ENCODE results near the gene COA6.

DNA sequence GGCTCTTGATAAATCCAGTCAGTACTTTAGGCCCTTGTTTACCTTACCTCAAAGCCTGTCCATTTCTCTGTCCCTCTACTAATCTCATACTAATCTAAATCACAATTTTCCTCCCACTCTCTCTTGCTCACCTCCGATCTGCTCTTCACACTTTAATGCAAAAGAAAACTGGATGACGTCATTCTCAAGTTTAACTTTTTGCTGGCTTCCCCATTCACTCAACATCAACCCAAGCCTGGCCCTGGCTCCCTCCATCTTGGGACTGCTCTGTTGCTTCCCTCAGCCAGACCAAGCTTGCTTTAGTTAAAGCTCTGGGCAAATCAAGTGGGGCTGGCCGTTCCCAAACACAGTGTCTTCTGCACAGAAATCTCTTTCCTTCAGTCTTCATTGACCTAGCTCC lies 29.7 kb downstream of the COA6 start:
- TF ChIP-seq REST (IDR thresholded peaks at IDR 0.05; ENCODE audit: low read depth) (no peak), EGR1 (IDR thresholded peaks at IDR 0.05) (no peak), ZBTB7A (IDR thresholded peaks at IDR 0.05; ENCODE audit: low read depth) (no peak), YY1 (IDR thresholded peaks at IDR 0.05; ENCODE audit: low read depth) (no peak)
